ENCODE results near the gene ZNF358.

- TF ChIP-seq CTCF (IDR thresholded peaks at IDR 0.05; ENCODE audit: insufficient read depth, low read depth, low read length), result no peak
- TF ChIP-seq EZH2 (IDR thresholded peaks at IDR 0.05; ENCODE audit: insufficient read depth, low read length), result no peak
Measured at GRCh38 chr19:7533281-7533885, 17.5 kb downstream of the ZNF358 start.
